Mucosa of stomach (tissue), 1 donor: Measurements from ENCODE around the gene SLC6A6.

ENCODE experiments used
- H3K27me3 ChIP-seq: one replicate; pipeline ENCODE4 v1.7.0; 2013; ENCODE audit warnings: mild to moderate bottlenecking, low read length; ENCODE audit not compliant: control insufficient read depth, insufficient read depth
- H3K36me3 ChIP-seq: one replicate; pipeline ENCODE4 v1.7.0; 2013; ENCODE audit warnings: low read length; ENCODE audit not compliant: control insufficient read depth, insufficient read depth
- H3K4me1 ChIP-seq: one replicate; pipeline ENCODE4 v1.7.0; 2013; ENCODE audit warnings: mild to moderate bottlenecking, low read length; ENCODE audit not compliant: control insufficient read depth, insufficient read depth
- H3K4me3 ChIP-seq: one replicate; pipeline ENCODE4 v1.7.0; 2013; ENCODE audit warnings: low read length
- H3K9ac ChIP-seq: one replicate; pipeline ENCODE4 v1.7.0; 2013; ENCODE audit warnings: mild to moderate bottlenecking, low read length, moderate library complexity
- H3K9me3 ChIP-seq: one replicate; pipeline ENCODE4 v1.7.0; 2013; ENCODE audit warnings: mild to moderate bottlenecking, low read length, moderate library complexity; ENCODE audit not compliant: control insufficient read depth
- donor health status: Pancreatic carcinoma.

The SLC6A6 gene

DNA sequence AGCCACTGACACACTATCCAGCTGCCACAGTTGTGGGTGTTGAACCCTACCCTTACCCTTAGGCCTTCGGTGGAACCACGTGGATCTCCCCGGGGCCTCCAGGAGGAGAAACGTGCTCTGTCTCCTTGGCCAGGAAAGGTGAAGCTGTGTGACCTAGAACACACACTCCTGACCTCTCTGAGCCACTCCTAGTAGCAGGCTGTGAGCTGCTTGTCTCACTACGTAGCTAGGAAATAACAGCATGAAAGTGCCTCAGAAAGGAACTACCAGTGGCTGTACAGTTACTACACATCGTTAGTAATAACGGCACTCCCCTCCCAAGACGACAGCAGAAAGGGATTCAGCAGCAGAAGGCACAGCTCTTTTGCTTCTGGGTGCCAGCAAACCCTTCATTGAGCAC, 36.2 kb upstream of the SLC6A6 start:
- Histone ChIP-seq H3K9ac (no peak overlapping the region), H3K9me3 (no peaks in the 10 kb centered on the region), H3K4me1 (peaks cover 33% of the 10 kb centered on the region), H3K4me3 (no peak overlapping the region), H3K27me3 (no peaks in the 10 kb centered on the region), H3K36me3 (no peaks in the 10 kb centered on the region)

DNA sequence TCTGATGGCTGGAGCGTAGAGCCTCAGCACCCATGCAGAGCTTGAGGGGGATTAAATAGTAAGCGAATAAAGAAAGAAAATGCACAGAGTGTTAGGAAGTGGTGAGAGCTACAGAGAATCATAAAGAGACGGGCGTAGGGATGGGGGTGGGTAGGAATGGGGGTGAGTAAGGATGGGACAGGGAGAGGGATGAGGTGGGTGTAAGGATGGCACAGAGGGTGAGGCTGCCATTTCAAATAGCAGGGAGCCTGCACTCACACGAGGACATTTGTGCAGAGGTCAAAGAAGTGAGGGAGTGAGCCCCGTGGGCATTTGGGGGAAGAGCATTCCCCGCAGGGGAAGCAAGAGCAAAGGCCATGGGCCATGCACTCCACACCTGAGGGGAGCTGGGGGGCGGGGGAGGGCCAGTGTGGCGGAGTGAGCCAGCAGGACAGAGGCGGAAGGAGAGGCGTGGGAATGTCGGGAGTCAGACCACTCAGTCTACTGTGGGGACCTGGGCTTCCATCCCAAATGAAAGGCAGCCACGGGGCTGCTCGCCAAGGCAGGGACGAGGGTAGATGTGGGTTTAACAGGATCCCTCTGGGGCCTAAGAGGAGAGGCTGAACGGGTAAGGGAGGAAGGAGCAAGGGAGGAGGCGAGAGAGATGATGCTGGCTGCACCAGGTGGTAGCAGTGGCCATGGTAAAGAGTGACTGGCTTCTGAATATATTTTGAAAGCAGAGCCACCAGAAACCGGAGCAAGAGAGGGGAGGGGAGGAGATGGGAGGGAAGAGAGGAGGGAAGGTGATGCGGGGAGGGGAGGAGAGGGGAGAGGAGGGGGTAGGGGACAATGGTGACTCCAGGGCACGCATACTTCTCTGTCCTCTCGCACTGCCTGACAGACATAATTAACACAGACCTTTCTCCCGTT, 35.2 kb upstream of the SLC6A6 start:
- Histone ChIP-seq H3K9ac (no peak overlapping the region), H3K36me3 (no peaks in the 10 kb centered on the region), H3K4me1 (peaks cover 42% of the 10 kb centered on the region), H3K4me3 (no peak overlapping the region), H3K27me3 (no peaks in the 10 kb centered on the region), H3K9me3 (no peaks in the 10 kb centered on the region)

DNA sequence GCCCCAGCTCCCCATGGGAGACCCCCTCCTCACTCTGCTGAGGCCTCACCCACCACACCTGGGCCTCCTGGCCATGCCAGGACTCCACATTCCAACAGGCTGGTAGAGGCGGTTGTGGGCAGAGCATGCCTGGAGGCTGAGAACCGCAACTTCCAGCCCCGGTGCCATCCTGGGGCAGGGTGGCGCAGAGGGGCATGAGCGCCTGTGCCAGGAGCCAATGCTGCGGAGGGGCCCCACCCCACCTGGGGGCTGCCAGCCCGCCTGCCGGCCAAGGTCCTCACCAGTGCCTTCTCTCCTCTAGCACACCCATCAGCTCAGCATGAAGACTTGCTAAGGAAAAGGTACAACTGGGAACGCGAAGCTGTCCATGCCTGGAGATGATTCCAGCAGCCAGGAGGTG, 34.3 kb upstream of the SLC6A6 start:
- Histone ChIP-seq H3K4me1 (peaks cover 52% of the 10 kb centered on the region), H3K9me3 (no peaks in the 10 kb centered on the region), H3K36me3 (no peaks in the 10 kb centered on the region), H3K27me3 (no peaks in the 10 kb centered on the region), H3K9ac (no peak overlapping the region), H3K4me3 (no peak overlapping the region)

DNA sequence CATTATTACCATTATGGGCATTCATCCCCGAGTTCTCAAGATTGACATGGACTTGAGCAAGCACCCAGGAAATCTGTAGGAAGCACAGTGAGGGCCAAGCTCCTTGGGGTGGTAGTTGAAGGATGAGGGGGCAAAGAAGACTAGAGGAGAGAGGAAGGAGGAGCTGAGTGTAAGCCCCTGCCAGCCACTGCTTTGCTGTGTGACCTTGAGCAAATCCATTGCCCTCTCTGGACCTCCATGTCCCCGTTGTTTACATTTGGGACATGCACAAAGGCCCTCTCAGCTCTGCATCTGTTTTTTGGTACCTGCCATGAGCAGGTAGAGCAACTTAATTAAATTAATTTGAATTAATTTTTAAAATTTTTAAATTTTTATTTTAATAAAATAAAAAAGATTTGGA, 33.5 kb upstream of the SLC6A6 start:
- H3K4me3 ChIP-seq = no peak overlapping the region
- no peak overlapping the region for H3K9ac ChIP-seq
- peaks cover 59% of the 10 kb centered on the region for H3K4me1 ChIP-seq
- no peaks in the 10 kb centered on the region for H3K27me3 ChIP-seq
- no peaks in the 10 kb centered on the region for H3K9me3 ChIP-seq
- no peaks in the 10 kb centered on the region for H3K36me3 ChIP-seq

DNA sequence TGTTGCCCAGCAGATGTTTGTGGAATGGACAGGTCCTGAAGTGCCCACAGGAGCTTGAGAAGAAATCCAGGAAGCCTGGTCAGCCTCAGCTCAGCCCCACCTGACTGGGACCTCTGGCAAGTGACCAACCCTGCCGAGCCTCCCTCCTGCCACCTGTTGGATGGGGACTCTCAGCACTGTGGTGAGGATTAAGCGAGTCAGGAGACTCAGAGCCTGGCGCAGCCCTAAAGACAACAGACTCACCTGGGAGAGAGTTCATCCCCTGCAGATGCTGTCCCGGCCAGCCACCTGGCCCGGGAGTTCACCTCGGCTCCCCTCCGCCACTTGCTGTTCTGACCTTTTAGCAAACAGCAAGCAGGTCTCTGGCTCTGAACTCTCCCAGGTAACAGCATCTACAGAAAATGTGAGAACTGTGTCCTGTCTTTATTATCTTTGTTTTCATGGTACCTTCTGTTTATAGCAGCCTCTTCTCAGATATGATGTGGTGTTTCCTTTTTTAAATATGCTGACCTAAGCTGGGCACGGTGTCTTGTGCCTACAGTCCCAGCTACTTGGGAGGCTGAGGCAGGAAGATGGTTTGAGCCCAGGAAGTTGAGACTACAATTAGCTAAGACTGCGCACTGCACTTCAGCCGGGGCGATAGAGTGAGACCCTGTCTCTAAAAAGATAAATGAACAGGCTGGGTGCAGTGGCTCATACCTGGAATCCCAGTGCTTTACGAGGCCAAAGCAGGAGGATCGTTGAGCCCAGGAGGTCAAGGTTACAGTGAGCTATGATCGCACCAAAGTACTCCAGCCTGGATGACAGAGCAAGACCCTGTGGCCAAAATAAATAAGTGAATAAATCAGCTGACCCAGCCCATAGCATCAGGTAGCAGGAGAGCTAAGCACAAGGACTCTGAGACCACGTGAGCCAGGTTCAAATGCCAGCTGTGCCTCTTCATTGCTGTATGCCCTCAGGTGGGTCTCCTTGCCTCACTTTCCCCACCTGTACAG, 32.4 kb upstream of the SLC6A6 start:
- peak overlapping the region; percentile 22 for H3K9ac ChIP-seq
- H3K4me1 ChIP-seq = peaks cover 50% of the 10 kb centered on the region
- H3K36me3 ChIP-seq = no peaks in the 10 kb centered on the region
- no peaks in the 10 kb centered on the region for H3K27me3 ChIP-seq
- no peak overlapping the region for H3K4me3 ChIP-seq
- H3K9me3 ChIP-seq = no peaks in the 10 kb centered on the region

DNA sequence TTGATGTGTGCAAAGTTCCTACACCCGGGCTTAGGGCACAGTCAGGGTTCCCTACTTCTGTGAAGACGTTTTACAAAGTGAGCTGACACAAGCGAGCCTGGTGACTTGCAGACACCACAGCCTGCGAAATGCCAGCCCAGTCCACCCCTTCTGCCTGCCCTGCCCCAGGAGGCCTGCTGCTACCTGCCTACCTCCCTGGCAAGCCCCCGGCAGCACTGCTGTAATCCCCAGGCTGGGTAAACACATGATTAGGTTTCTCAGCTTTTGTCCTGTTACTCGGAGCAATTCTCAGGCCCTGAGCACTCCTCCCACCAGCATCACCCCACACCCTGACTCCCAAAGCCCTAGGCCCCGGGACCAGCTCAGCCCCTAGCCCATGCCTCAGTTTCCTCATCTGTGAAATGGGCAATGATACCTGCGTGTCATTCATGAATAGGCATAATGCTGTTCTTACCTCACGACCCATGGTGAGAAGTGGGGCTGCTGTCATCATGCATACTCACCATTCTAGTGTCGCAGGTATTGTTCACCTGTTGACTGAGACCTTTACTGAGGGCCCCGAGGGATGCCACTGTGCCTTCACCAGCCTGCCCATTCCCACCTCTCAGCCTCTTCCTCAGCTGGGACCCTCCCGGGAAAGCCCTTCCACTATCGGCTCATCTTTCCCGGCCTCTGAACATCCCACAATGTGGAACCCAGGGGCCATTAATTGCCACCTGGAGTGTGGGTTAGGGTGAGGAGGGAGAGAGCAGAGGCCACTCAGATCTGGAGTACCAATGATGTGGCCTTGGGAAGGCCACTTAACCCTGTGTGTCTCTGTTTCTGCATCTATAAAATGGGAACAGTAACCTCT, 31.5 kb upstream of the SLC6A6 start:
- Histone ChIP-seq H3K27me3 (no peaks in the 10 kb centered on the region), H3K4me1 (peaks cover 48% of the 10 kb centered on the region), H3K9ac (no peak overlapping the region), H3K9me3 (no peaks in the 10 kb centered on the region), H3K4me3 (no peak overlapping the region), H3K36me3 (no peaks in the 10 kb centered on the region)

DNA sequence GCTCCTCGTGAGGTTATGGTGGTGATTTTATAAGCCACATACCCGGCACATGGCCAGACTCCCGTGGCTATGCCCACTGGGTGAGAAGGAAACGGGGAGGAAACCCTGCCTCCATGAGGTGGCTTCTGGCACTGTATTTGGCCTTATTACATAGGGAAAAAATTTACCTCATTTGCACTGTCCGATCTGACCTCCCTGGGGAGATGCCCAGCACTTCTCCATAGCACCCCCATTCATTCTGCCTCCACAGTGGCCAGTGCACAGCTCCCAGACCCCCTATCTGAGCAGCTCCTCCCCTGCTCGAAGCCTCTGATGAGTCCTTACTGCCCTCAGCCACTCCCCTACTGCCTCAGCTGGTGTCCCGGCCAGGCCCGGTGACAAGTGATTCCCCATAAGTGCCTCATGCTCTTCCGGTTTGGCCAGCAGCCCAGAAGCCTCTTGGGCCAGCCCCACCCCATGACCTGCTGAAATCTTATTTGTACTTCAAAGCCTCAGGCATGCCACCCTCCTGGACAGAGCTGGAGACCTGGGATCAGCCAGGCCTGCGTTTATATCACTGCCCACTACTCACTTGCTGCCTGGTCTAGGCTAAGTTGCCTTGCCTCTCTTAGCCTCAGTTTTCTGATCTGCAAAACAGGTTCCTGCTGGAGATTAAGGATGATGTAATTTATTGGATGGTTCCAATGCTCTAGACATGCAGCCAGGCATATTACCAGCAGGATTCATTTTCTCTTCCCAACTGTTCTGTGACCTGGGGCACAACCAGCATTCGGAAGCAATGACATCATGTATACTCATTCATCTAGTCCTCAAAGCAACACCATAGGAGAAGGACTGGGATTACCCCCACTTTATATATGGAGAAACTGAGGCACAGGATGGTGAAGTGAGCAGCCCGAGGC, 30.6 kb upstream of the SLC6A6 start:
- no peak overlapping the region for H3K4me3 ChIP-seq
- no peaks in the 10 kb centered on the region for H3K36me3 ChIP-seq
- no peak overlapping the region for H3K9ac ChIP-seq
- H3K4me1 ChIP-seq = peaks cover 48% of the 10 kb centered on the region
- H3K27me3 ChIP-seq = no peaks in the 10 kb centered on the region
- no peaks in the 10 kb centered on the region for H3K9me3 ChIP-seq

DNA sequence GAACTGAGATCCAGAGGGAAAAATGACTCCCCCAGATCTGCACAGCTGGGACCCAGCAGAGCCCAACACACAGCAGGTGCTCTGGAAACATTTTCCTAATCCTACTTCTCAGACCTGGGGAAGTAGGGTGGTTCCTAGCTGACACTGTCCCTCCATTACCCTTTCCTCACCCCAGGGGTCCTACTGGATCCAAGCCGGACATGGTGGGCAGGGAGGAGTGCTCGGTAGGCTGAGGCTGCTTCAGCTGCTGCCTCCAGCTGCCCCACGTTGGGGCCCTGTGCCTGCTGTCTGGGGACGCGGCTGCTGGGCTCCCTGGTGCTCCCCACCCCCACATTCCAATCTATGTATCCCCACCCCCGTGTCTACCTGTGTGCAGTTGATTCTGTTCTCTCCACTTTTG, 29.8 kb upstream of the SLC6A6 start:
- no peaks in the 10 kb centered on the region for H3K36me3 ChIP-seq
- H3K4me1 ChIP-seq = peaks cover 53% of the 10 kb centered on the region
- no peak overlapping the region for H3K9ac ChIP-seq

DNA sequence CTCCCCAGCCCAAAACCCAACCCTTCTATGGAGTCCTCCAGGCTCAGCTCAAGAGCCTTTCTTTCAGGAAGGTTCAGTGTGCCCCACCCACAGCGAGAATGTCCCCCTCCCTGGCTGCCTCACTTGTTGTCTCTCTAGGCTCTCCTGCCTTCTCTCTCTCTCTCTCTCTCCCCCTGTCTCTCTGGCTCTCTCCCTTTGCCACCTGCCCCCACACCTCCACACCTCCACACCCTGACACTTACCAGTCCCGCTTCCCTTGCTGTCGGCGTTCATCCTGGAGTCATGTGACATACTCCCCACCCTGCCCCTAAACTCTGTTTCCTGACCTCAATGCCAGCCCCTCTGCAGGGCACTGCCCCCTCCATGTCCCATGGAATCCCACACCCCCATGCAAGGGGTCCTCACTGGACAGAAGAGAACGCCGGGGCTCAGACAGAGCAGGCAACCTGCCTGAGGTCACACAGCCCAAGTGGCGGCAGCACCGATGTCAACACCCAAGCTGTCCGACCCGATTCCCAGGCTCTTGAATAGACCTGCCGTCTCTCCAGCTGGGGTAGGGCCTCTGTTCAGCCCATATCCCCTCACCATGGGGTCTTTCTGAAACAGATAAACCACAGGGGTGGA, 28.5 kb upstream of the SLC6A6 start:
- Histone ChIP-seq H3K9me3 (no peaks in the 10 kb centered on the region), H3K4me3 (no peak overlapping the region), H3K9ac (no peak overlapping the region), H3K27me3 (no peaks in the 10 kb centered on the region), H3K36me3 (no peaks in the 10 kb centered on the region), H3K4me1 (peaks cover 65% of the 10 kb centered on the region)

More for the DNA sequence above, 29.8 kb upstream of the SLC6A6 start:
- no peaks in the 10 kb centered on the region for H3K9me3 ChIP-seq
- no peak overlapping the region for H3K4me3 ChIP-seq
- no peaks in the 10 kb centered on the region for H3K27me3 ChIP-seq

DNA sequence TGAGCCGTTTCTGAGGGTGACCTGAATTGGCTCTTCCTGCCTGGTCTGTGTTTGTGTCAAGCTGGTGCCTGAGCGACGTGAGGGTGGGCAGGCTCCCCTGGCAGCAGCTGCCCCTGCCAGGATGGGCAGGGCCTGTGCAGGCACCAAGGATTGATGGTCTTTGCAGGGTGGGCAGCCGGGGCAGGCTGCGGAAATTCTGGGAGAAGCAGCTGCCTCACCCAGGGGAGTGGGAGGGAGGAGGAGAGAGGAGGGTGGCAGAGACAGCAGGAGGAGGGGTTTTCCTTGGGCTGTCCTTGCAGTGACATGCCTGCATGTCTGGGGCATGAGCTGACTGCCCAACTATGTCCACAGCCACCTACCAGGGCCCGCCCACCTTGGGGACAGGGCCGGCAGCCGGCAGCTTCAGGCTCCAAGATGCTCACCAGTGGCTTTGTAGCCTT, 27.9 kb upstream of the SLC6A6 start:
- H3K4me1 ChIP-seq = peaks cover 67% of the 10 kb centered on the region
- no peaks in the 10 kb centered on the region for H3K27me3 ChIP-seq
- no peaks in the 10 kb centered on the region for H3K36me3 ChIP-seq
- no peak overlapping the region for H3K4me3 ChIP-seq
- H3K9ac ChIP-seq = no peak overlapping the region
- H3K9me3 ChIP-seq = no peaks in the 10 kb centered on the region
